ENCODE data around the gene DRAP1. TPM values are rescaled to one million over a fixed set of nuclear protein-coding genes. Genes with fewer than 3 reads are reported as not detected.

Gene DRAP1
- total and polyA plus RNA-seq, 9 of the 15 experiments (the other 6 are each of a cell fraction or from before 2014, with no cell fraction given), result 9.6 to 200 (median 92.9) TPM

GRCh38 chr11:65880027-65880426 is 39.2 kb upstream of the DRAP1 start:
- CTCF ChIA-PET (ENCODE audit: low intra/inter-chr PET ratio), result no interaction called here
- Histone ChIP-seq H3K79me2 (ENCODE audit: control insufficient read depth, insufficient read depth, low read length) (no peaks in the 10 kb centered on the region), H3K27me3 (ENCODE audit: control insufficient read depth in 2 of 2, insufficient read depth in 2 of 2, low read length in 2 of 2) (no peaks in the 10 kb centered on the region), H3K4me2 (ENCODE audit: insufficient read depth, low read length) (no peak overlapping the region), H3K27ac (ENCODE audit: extremely low read depth, low read depth, low read length) (no peak overlapping the region), H3K9me3 (replicated peaks; ENCODE audit: control insufficient read depth, insufficient read depth, low read depth, low read length) (no peaks in the 10 kb centered on the region), H2AFZ (ENCODE audit: low read depth, low read length) (no peak overlapping the region), H4K20me1 (replicated peaks; ENCODE audit: control insufficient read depth, insufficient read depth, low read length) (peaks cover 3% of the 10 kb centered on the region; the same call in 1 of the 2 replicates), H3K4me1 (replicated peaks in 1 of 2; ENCODE audit: control insufficient read depth in 2 of 2, insufficient read depth in 2 of 2, low read length in 2 of 2) (peaks cover 0 to 23% of the 10 kb centered on the region in 2 experiments; a peak in 3 of 5 replicates), H3K36me3 (ENCODE audit: control insufficient read depth, insufficient read depth, low read length) (peaks cover 29% of the 10 kb centered on the region), H3K9ac (ENCODE audit: insufficient read depth in 1 of 2, low read depth in 2 of 2, low read length in 2 of 2) (peak overlapping the region in 1 of 2 experiments; percentile 77; a peak in 1 of 4 replicates), H3K4me3 (no peak overlapping the region), H3K9me1 (ENCODE audit: control insufficient read depth, insufficient read depth, low read length) (no peaks in the 10 kb centered on the region)
- POLR2A ChIA-PET, result interaction anchor here (0.6 to 14.4 kb wide), 5 partner anchors 8 to 20 kb away, joined by 3 to 147 read pairs (median 6); partner anchors contain the start of genes CCDC85B and FIBP
- no peak for FAIRE-seq
- peak; percentile 2; the same call in 1 of the 2 replicates for TF ChIP-seq POLR2G (IDR thresholded peaks at IDR 0.05; ENCODE audit: low read depth, low read length)
- TF ChIP-seq SAP30 (IDR thresholded peaks at IDR 0.05; ENCODE audit: borderline replicate concordance, insufficient read depth, low read depth, low read length, poor library complexity, severe bottlenecking), result no peak
- intact Hi-C loops (cut with micrococcal nuclease), result no loop called here
- in situ Hi-C loops (cut with MboI), result loop anchor here (5.0 kb wide), 1 partner anchor 107 kb away; no protein-coding TSS in a partner anchor
- no peak for ATAC-seq
- no peak for DNase-seq (ENCODE audit: extremely low read depth in 1 of 4, low spot score in 3 of 4)
- BruUV-seq (replicated peaks), result no TSS peak
- 61% methylated on average over 7 of the region's 7 CpGs for WGBS (ENCODE audit: insufficient coverage, low coverage, missing lambda C conversion rate)

DNA sequence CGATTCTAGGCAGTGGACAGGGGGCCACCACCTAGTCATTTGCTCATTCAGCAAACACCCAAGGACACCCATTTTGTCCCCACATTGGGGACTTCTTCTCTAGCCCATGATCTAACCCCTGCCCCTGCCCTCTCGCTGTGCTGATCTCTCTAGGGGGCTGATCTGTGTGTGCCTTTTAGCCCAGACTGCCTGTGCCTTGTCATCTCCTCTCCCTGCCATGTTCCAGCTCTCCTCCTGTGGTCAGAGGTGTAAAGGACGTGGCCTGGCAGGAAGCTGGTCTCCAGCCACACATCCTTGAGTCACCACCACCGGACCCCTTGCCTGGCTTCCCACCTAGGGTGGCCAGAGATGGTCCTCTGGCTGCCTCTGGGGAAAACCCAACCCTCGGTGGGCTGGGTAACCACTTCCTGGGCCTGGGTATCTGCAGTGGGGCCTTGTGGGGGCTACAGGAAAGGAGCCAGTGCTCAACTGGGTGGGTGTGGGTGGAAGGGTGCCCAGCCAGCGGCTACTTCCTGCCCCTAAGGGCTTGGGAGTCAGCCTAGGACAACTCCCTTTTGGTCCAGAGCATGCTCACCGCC is 38.3 kb upstream of the DRAP1 start:
- intact Hi-C loops (cut with micrococcal nuclease), result no loop called here
- Histone ChIP-seq H3K9me1 (ENCODE audit: control insufficient read depth, insufficient read depth, low read length) (no peaks in the 10 kb centered on the region), H3K36me3 (ENCODE audit: control insufficient read depth, insufficient read depth, low read length) (peaks cover 38% of the 10 kb centered on the region), H3K9me3 (replicated peaks; ENCODE audit: control insufficient read depth, insufficient read depth, low read depth, low read length) (no peaks in the 10 kb centered on the region), H3K4me3 (no peak overlapping the region), H2AFZ (ENCODE audit: low read depth, low read length) (no peak overlapping the region), H3K9ac (ENCODE audit: insufficient read depth in 1 of 2, low read depth in 2 of 2, low read length in 2 of 2) (peak overlapping the region in 1 of 2 experiments; percentile 55; a peak in 2 of 4 replicates), H3K4me1 (replicated peaks in 1 of 2; ENCODE audit: control insufficient read depth in 2 of 2, insufficient read depth in 2 of 2, low read length in 2 of 2) (peaks cover 0 to 24% of the 10 kb centered on the region in 2 experiments; a peak in 3 of 5 replicates), H3K4me2 (ENCODE audit: insufficient read depth, low read length) (no peak overlapping the region), H4K20me1 (replicated peaks; ENCODE audit: control insufficient read depth, insufficient read depth, low read length) (peaks cover 3% of the 10 kb centered on the region; the same call in 1 of the 2 replicates), H3K79me2 (ENCODE audit: control insufficient read depth, insufficient read depth, low read length) (no peaks in the 10 kb centered on the region), H3K27me3 (ENCODE audit: control insufficient read depth in 2 of 2, insufficient read depth in 2 of 2, low read length in 2 of 2) (no peaks in the 10 kb centered on the region), H3K27ac (ENCODE audit: extremely low read depth, low read depth, low read length) (no peak overlapping the region)
- DNase-seq (ENCODE audit: extremely low read depth in 1 of 4, low spot score in 3 of 4), result no peak
- 65% methylated on average over 7 of the region's 7 CpGs for WGBS (ENCODE audit: insufficient coverage, low coverage, missing lambda C conversion rate)
- in situ Hi-C loops (cut with MboI), result loop anchor here (5.0 kb wide), 1 partner anchor 106 kb away; no protein-coding TSS in a partner anchor
- no peak for ATAC-seq
- FAIRE-seq, result no peak
- CTCF ChIA-PET (ENCODE audit: low intra/inter-chr PET ratio), result no interaction called here
- no TSS peak for BruUV-seq (replicated peaks)
- TF ChIP-seq TAF9B (IDR thresholded peaks at IDR 0.05; ENCODE audit: partially characterized antibody) (no peak), ZNF445 (CRISPR knock-in tag; IDR thresholded peaks at IDR 0.05; ENCODE audit: low read depth) (no peak), POLR2G (IDR thresholded peaks at IDR 0.05; ENCODE audit: low read depth, low read length) (peak; percentile 51), NFYB (IDR thresholded peaks at IDR 0.05; ENCODE audit: extremely low read depth, insufficient read length) (no peak), TEAD1 (CRISPR knock-in tag; IDR thresholded peaks at IDR 0.05) (no peak)
- TF ChIP-seq, protein P1, sequence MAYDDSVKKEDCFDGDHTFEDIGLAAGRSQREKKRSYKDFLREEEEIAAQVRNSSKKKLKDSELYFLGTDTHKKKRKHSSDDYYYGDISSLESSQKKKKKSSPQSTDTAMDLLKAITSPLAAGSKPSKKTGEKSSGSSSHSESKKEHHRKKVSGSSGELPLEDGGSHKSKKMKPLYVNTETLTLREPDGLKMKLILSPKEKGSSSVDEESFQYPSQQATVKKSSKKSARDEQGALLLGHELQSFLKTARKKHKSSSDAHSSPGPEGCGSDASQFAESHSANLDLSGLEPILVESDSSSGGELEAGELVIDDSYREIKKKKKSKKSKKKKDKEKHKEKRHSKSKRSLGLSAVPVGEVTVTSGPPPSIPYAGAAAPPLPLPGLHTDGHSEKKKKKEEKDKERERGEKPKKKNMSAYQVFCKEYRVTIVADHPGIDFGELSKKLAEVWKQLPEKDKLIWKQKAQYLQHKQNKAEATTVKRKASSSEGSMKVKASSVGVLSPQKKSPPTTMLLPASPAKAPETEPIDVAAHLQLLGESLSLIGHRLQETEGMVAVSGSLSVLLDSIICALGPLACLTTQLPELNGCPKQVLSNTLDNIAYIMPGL (CRISPR knock-in tag; IDR thresholded peaks at IDR 0.05), result no peak
- POLR2A ChIA-PET, result interaction anchor here (1.5 to 14.4 kb wide), 6 partner anchors 8 to 21 kb away, joined by 6 to 147 read pairs (median 7); partner anchors contain the start of genes CCDC85B, FIBP and MUS81
